Neural progenitor cell (in vitro differentiated cells): ENCODE results near the gene ANKS1B.

Source experiments
- CTCF ChIP-seq: fragments of 200-600 bp; sonication (generic); IDR thresholded peaks from 2 replicates; pipeline ENCODE4 v1.5.1; 2017; ENCODE audit warnings: antibody characterized with exemption, mild to moderate bottlenecking
- EZH2 ChIP-seq: fragments of 200-600 bp; sonication (generic); IDR thresholded peaks from 2 replicates; pipeline ENCODE4 v1.6.1; 2017; ENCODE audit warnings: antibody characterized with exemption, mild to moderate bottlenecking, moderate library complexity
- EZH2phosphoT487 ChIP-seq: fragments of 200-600 bp; sonication (generic); IDR thresholded peaks from 2 replicates; pipeline ENCODE4 v1.6.1; 2017; ENCODE audit warnings: antibody characterized with exemption

- TF ChIP-seq CTCF (no peak), EZH2phosphoT487 (no peak), EZH2 (no peak)
Measured at GRCh38 chr12:99311373-99311772, 673.4 kb downstream of the ANKS1B start.
